ENCODE measurements around the gene YTHDC1. TPM values are rescaled to one million over a fixed set of nuclear protein-coding genes. Genes with fewer than 3 reads are reported as not detected.

YTHDC1 gene
- total RNA-seq, 1 donor from 2014 or later: 85.3 TPM

DNA sequence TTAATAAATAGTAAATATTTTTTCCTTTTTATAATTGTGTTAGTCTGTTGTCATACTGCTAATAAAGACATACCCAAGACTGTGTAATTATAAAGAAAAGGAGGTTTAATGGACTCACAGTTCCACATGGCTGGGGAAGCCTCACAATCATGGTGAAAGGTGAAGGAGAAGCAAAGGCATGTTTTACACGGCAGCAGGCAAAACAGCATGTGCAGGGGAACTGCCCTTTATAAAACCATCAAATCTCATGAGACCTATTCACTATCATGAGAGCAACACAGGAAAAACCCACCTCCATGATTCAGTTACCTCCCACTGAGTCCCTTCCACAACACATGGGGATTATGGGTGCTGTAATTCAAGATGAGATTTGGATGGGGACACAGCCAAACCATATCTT is 58.6 kb downstream of the YTHDC1 start:
- DNase-seq (ENCODE audit: low read depth): no peak

DNA sequence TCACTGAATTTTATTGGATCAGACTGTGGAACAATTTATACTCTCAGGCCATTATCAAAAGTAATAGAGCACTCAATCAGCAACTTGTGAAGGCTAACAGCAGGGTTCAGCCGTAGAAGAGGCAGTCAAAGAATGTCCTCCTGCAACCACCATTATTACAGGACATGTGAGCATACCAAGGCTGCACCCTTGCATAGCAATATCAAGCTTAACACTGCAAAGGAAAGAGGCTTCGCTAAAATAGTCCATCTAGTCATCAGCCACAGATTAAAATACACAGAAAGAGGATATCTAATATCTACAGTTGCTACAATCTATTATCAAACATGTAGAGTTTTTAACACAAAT is 61.5 kb downstream of the YTHDC1 start:
- peak; percentile 89 for DNase-seq (ENCODE audit: low read depth)

DNA sequence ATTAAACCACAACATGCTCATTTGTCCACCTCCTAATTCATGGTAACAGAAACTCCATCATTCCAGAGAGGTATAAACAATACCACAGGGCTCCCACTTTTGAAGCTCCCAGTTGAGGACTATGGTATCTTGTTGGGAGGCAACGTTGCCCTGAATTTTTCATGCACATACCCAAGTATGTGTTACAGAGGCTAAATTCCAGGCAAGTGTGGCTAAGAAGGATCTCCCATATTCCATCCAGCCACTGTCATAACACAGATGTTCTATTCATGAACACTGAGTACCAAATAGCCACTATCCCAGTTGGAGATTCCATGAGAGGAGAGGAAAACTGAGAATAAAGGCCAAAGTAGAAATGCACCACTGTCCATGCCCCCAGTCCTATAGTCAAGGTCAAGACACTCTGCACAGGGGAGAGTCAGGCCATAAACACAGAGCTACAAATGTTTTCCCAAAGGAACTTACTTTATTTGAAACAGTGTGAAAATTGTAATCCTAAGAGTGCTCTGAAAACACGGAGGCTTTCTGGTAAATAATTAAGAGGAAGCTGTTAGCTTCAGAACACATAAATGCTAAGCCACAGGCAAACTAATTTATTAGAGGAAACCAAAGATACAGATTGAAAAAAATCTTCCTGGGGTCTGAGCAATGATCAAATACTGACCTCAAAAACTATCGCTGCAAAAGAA is 62.0 kb downstream of the YTHDC1 start:
- peak; percentile 73 for DNase-seq (ENCODE audit: low read depth)

DNA sequence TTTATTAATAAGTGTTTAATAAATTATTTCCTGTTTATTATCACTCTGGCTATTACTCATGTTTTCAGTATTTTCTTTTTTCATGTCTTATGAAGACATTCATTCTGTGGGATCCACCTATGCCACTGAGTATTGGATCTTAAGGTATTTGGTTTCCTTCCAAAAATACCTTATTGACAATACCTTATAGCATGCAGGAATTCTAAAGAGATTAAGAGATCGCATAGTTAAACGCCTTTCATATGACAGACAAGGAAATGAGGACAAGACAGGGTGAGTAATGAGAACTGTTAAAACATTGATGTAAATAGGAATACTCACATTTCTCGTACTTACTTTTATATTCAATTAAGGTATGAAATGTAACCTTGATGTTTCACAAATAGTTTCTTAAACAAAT is 66.2 kb downstream of the YTHDC1 start:
- peak; percentile 28 for DNase-seq (ENCODE audit: low read depth)

DNA sequence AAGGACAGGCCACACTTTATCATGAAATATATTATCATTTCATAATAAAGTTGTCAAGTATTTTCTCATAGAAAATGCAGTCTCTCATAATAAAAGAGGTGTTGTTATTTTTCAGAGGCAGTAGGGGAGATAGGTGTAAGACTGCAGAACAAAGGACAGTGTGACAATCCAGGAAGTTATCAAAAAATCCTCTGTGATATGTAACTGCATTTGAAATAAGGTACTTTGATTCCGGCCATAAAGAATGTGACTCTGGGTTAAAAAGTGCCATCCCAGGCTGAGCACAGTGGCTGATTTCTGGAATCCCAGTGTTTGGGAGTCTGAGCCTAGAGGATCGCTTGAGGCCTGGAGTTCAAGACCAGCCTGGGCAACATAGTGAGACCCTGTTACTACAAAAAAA is 66.8 kb downstream of the YTHDC1 start:
- no peak for DNase-seq (ENCODE audit: low read depth)

DNA sequence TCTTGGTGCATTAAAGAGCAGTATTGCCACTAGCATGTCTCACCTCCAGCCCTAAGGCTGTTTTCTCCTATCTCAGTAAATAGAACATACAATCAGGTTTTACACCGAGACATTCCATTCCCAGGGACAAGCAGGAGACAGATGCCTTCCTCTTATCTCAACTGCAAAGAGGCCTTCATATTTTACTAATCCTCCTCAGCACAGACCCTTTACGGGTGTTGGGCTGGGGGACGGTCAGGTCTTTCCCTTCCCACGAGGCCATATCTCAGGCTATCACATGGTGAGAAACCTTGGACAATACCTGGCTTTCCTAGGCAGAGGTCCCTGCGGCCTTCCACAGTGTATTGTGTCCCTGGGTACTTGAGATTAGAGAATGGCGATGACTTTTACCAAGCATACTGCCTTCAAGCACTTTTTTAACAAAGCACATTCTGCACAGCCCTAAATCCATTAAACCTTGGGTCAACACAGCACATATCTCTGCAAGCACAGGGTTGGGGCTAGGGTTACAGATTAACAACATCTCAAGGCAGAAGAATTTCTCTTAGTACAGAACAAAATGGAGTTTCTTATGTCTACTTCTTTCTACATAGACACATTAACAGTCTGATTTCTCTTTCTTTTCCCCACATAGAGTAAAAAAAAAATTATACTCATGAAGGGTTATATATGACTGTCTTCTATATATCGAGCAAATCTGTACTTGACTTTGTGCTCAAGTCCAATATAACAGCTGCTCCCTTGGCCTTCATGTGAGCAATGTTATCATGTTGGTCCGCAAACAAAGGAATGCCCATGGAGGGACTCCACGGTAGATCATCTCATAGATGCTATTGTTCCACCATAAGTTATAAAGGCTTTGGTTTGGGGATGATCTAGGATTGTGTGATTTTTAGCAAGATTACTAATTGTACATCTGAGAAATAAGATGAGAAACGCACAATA is 67.8 kb downstream of the YTHDC1 start:
- DNase-seq (ENCODE audit: low read depth): peak; percentile 26

DNA sequence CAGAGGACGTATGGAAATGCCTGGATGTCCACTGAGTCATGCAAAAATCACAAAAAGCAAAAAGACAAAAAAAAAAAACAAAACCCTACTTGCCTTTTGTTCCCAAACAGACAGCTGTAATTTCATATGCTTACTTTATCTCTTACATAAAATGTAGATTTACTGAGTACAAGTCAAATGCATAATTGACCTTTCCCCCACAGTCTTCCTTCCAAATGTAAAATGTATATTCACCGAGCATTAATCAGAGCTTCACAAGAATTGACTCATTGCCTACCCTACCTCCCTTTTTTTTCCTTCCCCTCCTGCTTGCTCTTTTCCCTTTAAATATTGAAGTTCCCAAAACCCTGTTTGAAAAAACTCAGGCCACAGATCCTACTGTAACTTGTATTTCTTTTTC is 71.9 kb downstream of the YTHDC1 start:
- no peak for DNase-seq (ENCODE audit: low read depth)

DNA sequence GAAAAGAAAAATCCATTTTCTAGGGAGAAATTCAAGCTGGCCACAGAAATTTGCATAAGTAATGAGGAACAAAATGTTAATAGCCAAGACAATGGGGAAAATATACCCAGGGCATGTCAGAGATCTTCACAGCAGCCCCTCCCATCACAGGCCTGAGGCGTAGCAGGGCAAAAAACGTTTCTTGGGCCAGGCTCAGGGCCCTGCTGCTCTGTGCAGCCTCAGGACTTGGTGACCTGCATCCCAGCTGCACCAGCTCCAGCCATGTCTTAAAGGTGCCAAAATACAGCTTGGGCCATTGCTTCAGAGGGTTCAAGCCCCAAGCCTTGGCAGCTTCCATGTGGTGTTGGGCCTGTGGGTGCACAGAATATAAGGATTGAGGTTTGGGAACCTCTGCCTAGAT is 72.3 kb downstream of the YTHDC1 start:
- DNase-seq (ENCODE audit: low read depth): no peak

DNA sequence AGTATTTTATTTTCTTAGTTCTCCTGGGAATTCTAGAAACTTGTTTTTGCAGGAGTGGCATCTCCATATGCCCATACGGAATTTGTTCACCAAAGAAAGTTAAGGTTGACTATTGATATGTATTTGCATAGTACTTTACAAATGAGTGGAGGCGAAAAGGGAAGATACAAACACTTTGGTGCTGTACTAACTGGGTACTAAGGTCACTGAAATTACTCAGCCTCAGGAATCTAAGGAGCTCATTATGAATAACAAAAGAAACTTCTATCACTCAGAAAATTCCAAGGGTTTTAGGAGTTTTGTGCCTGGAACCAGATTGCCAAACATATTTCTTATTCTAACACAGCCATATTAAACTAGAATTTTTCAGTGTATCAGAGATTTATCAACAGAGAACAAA is 77.0 kb downstream of the YTHDC1 start:
- DNase-seq (ENCODE audit: low read depth): peak; percentile 59

DNA sequence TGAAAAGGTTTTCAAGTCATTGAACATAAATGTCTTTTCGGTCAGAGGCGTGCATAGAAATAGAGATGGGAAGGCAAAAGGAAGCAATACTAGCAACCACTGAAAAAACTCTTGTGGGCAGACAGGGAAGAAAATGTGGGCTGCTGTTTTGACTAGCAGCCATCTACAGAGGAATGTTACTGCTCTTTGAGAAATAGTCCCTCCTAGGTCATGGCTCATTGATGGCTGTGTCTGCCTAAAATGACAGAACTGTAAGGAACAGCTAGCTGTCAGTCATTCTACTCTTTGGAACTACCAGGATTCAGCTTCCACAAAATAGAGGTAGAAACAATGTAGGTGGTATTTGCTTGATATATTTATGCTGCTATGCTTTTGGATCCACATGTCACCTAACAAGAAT is 77.5 kb downstream of the YTHDC1 start:
- DNase-seq (ENCODE audit: low read depth): peak; percentile 54

DNA sequence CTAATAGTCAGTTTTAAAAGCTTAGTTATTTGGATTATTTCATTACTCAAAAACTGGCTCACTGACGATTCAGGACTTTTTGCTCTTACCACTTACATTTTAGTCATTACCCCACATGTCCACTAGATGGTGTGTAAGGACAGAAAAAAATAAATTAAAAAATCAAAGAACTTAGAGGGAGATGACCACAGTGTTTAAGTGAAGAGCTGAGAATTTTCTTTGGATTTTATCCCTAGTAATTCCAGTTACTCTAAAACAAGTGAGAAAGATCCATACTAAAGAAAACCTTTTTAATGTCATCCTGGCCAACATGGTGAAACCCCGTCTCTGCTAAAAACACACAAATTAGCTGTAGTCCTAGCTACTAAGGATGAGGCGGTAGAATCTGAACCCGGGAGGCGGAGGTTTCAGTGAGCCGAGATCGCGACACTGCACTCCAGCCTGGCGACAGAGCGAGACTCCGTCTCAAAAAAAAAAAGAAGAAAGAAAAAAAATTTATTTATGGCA is 78.0 kb downstream of the YTHDC1 start:
- DNase-seq (ENCODE audit: low read depth): peak; percentile 80

DNA sequence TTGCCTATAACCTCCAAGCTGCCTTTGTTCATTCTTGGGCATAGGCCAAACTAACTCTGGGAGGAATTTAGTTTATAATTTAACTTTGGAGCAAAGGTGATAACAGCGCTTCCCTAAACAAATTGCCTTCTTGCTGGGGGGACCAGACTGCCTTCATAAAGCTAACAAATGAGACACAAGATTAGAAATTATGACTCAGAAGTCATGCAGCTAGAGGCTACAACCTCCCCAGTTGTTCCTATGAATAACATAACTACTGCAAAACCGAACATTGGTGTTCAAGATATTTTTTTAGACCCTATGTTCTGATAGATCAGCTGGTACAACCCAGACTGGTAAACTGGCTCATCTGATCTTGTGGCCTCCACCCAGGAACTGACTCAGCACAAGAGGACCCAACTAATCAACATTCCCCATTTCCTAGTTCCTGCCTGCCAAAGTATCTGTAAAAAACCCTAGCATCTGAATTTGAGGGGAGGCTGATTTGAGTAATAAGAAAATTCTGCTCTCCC is 82.4 kb downstream of the YTHDC1 start:
- DNase-seq (ENCODE audit: low read depth): peak; percentile 65

DNA sequence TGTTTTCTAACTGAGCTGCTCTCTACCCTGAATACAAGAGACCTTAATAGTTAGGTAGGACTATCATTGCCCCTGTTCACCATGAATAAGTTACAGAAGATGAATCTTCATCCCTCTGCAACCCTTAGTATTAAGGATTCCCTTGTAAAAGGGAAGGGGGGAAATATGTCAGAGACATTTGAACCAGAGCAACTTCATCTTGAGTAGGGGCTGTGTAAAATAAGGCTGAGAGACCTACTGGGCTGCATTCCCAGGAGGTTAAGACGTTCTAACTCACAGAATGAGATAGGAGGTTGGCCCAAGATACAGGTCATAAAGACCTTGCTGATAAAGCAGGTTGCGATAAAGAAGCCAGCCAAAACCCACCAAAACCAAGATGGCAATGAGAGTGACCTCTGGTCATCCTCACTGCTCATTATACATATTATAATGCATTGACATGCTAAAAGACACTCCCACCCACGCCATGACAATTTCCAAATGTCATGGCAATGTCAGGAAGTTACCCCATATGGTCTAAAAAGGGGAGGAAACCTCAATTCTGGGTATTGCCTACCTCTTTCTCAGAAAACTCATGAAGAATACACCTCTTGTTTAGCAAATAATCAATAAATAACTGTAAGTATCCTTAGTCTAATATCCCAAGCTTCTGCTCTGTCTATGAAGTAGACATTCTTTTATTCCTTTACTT is 84.9 kb downstream of the YTHDC1 start:
- DNase-seq (ENCODE audit: low read depth): no peak

Other genes with a start within 250 kb of the YTHDC1 start
- not detected in 2 replicates for gene TMPRSS11F, start 220.2 kb downstream of the YTHDC1 start, total RNA-seq
- gene TMPRSS11B, start 104.4 kb downstream of the YTHDC1 start, total RNA-seq: not detected in 2 replicates
- 2.4 TPM in 1 of 2 replicates, not detected in the other for gene TMPRSS11E, start 97.4 kb upstream of the YTHDC1 start, total RNA-seq
- gene UGT2B17, start 226.2 kb upstream of the YTHDC1 start, total RNA-seq: 0.70 TPM in 1 of 2 replicates, not detected in the other